Mucosa of stomach (tissue), 1 donor: Measurements from ENCODE around the gene GATA2.

Experiments used
- H3K27me3 ChIP-seq: one replicate; pipeline ENCODE4 v1.7.0; 2013; ENCODE audit warnings: mild to moderate bottlenecking, low read length; ENCODE audit not compliant: control insufficient read depth, insufficient read depth
- H3K36me3 ChIP-seq: one replicate; pipeline ENCODE4 v1.7.0; 2013; ENCODE audit warnings: low read length; ENCODE audit not compliant: control insufficient read depth, insufficient read depth
- H3K4me1 ChIP-seq: one replicate; pipeline ENCODE4 v1.7.0; 2013; ENCODE audit warnings: mild to moderate bottlenecking, low read length; ENCODE audit not compliant: control insufficient read depth, insufficient read depth
- H3K4me3 ChIP-seq: one replicate; pipeline ENCODE4 v1.7.0; 2013; ENCODE audit warnings: low read length
- H3K9ac ChIP-seq: one replicate; pipeline ENCODE4 v1.7.0; 2013; ENCODE audit warnings: mild to moderate bottlenecking, low read length, moderate library complexity
- H3K9me3 ChIP-seq: one replicate; pipeline ENCODE4 v1.7.0; 2013; ENCODE audit warnings: mild to moderate bottlenecking, low read length, moderate library complexity; ENCODE audit not compliant: control insufficient read depth
- donor health status: Pancreatic carcinoma.

GATA2 gene

GRCh38 chr3:128490915-128491690 lies 1.9 kb downstream of the GATA2 start:
- Histone ChIP-seq H3K9me3 (no peaks in the 10 kb centered on the region), H3K4me3 (no peak overlapping the region), H3K27me3 (peaks cover 100% of the 10 kb centered on the region), H3K9ac (no peak overlapping the region), H3K4me1 (peaks cover 44% of the 10 kb centered on the region), H3K36me3 (no peaks in the 10 kb centered on the region)

DNA sequence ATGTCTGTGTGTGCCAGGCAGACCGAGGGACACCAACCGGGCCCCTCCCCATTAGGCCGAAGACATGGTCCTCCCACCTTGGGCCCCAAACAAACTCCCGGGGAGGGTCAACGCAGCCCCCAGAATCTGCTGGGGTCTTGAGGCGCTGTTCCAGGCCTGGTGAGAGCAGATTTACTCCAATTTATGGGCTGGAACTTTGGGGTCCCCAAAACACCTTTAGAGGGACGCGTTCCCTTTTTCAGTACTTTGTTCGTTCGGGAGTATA lies 2.4 kb downstream of the GATA2 start:
- Histone ChIP-seq H3K9me3 (no peaks in the 10 kb centered on the region), H3K9ac (no peak overlapping the region), H3K36me3 (no peaks in the 10 kb centered on the region), H3K4me3 (no peak overlapping the region), H3K4me1 (peaks cover 44% of the 10 kb centered on the region), H3K27me3 (peaks cover 100% of the 10 kb centered on the region)

- Histone ChIP-seq H3K27me3 (peaks cover 100% of the 10 kb centered on the region), H3K4me1 (peaks cover 44% of the 10 kb centered on the region), H3K9ac (no peak overlapping the region)
Measured at GRCh38 chr3:128489927-128490649, 2.9 kb downstream of the GATA2 start.

DNA sequence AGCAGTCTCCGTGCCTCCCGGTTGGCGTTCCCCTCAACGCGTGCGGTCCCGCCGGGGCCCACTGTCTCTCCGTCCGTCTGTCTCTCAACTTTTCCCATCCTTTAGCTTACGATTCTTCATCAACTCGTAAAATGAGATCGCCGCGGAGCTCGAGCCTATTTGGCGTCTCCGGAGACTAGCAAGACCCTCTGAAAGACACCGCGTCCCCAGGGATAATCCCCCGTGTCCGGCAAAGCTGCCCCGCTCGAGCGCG lies 3.4 kb downstream of the GATA2 start:
- Histone ChIP-seq H3K27me3 (peaks cover 100% of the 10 kb centered on the region), H3K36me3 (no peaks in the 10 kb centered on the region), H3K9me3 (no peaks in the 10 kb centered on the region), H3K9ac (no peak overlapping the region), H3K4me3 (no peak overlapping the region), H3K4me1 (peaks cover 44% of the 10 kb centered on the region)

More at GRCh38 chr3:128489927-128490649, 2.9 kb downstream of the GATA2 start:
- H3K9me3 ChIP-seq = no peaks in the 10 kb centered on the region
- no peak overlapping the region for H3K4me3 ChIP-seq
- no peaks in the 10 kb centered on the region for H3K36me3 ChIP-seq

DNA sequence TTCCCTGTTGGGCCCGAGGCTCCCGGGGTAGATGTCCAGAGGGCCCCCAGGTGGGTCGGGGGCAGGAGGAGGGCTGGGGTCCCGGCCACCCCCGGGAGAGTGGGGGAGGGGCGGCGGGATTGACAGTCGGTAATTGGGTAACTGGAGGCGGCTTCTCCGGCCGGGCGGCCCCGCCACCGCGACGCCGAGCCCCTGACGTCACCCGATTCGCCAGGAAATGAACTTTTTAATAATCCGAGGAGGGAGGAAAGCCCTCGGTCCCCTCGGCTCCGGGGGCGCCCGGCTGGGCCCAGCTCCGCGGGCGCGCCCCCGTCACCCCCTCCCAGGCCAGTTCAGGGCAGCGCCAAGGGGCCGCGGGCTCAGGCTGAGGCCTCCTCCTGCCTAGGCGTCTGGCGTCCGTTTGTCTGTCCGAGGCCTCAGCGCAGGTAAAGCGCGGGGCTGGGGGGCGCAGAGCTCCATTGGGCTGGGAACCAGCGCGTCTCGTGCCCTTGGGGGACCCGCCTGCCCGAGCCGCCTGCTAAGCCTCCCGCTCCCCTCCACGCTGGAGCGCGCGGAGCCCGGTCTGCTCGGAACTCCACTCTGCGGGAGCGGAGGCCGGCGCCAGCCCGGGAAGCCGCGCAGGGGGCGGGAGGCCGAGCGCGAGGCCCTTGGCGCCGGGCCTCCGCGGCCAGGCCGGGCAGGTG lies 3.9 kb downstream of the GATA2 start:
- Histone ChIP-seq H3K27me3 (peaks cover 100% of the 10 kb centered on the region), H3K9ac (peak overlapping the region; percentile 22), H3K4me1 (peaks cover 44% of the 10 kb centered on the region), H3K36me3 (no peaks in the 10 kb centered on the region), H3K4me3 (peak overlapping the region; percentile 19), H3K9me3 (no peaks in the 10 kb centered on the region)

DNA sequence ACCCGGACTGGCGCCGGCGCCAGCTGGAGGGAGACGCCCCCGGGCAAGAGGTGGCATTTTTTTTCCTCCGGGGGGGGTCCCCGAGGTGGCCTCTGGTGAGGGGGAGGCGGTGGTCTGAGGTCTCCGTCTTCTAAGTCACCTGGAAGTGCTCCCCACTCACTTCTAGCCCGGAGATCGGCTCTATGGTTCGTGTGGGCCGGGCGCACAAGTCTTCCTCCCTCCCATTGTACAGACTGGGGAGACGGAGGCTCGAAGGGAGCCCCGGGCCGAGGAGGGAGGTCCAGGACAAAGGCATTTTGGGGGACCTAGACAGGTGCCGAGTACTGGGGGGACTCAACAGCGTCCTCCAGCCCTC lies 4.4 kb downstream of the GATA2 start:
- Histone ChIP-seq H3K9ac (peak overlapping the region; percentile 22), H3K4me3 (peak overlapping the region; percentile 19), H3K4me1 (peaks cover 44% of the 10 kb centered on the region)

GRCh38 chr3:128487813-128488635 lies 5.0 kb downstream of the GATA2 start:
- no peak overlapping the region for H3K4me3 ChIP-seq
- no peaks in the 10 kb centered on the region for H3K9me3 ChIP-seq
- H3K4me1 ChIP-seq = peaks cover 44% of the 10 kb centered on the region
- H3K9ac ChIP-seq = no peak overlapping the region
- peaks cover 100% of the 10 kb centered on the region for H3K27me3 ChIP-seq
- no peaks in the 10 kb centered on the region for H3K36me3 ChIP-seq

More for the DNA sequence above, 4.4 kb downstream of the GATA2 start:
- Histone ChIP-seq H3K27me3 (peaks cover 100% of the 10 kb centered on the region), H3K36me3 (no peaks in the 10 kb centered on the region), H3K9me3 (no peaks in the 10 kb centered on the region)

DNA sequence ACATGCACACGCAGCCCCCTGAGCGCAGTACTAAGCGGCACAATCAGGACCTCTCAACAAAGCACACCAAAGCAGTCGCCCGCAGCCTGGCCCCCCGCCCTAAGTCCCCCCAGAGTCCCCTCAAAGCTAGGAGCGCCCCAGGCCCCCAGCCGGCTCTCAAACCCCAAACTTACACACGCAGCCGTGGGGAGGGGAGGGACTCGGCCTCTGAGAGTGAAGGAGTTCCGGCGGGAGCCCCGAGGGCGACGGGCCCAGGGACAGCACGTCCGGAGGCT lies 5.5 kb downstream of the GATA2 start:
- Histone ChIP-seq H3K4me3 (peak overlapping the region; percentile 19), H3K4me1 (peaks cover 44% of the 10 kb centered on the region), H3K9ac (no peak overlapping the region), H3K9me3 (no peaks in the 10 kb centered on the region), H3K36me3 (no peaks in the 10 kb centered on the region), H3K27me3 (peaks cover 100% of the 10 kb centered on the region)

- peaks cover 100% of the 10 kb centered on the region for H3K27me3 ChIP-seq
Measured at GRCh38 chr3:128486681-128487537, 6.1 kb downstream of the GATA2 start.

DNA sequence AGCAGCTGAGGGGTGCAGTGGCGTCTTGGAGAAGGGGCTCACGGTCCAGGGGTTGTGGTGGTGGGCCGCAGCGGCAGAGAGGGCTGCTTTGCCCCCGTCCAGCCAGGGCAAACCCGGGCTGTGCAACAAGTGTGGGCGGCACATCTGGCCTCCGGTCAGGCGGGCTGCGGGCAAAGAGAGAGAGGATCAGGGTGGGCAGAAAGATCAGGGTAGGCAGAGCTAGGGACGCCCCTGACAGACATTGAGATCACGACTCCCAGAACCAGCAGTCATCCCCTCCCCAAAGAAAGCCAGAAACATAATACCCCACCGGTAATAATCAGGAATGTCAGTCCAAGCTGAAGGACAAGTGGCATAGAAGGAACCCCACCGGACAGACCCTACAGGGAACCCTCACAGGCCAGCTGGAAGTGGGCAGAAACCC lies 6.8 kb downstream of the GATA2 start:
- no peaks in the 10 kb centered on the region for H3K9me3 ChIP-seq
- no peaks in the 10 kb centered on the region for H3K36me3 ChIP-seq
- H3K4me1 ChIP-seq = peaks cover 44% of the 10 kb centered on the region
- H3K9ac ChIP-seq = no peak overlapping the region
- H3K27me3 ChIP-seq = peaks cover 100% of the 10 kb centered on the region
- no peak overlapping the region for H3K4me3 ChIP-seq

More at GRCh38 chr3:128486681-128487537, 6.1 kb downstream of the GATA2 start:
- Histone ChIP-seq H3K9me3 (no peaks in the 10 kb centered on the region), H3K36me3 (no peaks in the 10 kb centered on the region), H3K4me1 (peaks cover 44% of the 10 kb centered on the region), H3K4me3 (peak overlapping the region; percentile 19), H3K9ac (no peak overlapping the region)
